Gastrocnemius medialis (tissue), 4 donors: ENCODE measurements around the gene ATP10A.

Experiments
- CTCF ChIP-seq, 5 experiments: fragments of 450-650 bp in 3 of 5; fragments of 200-600 bp in 2 of 5; sonication (generic) in 2 of 5; IDR thresholded peaks in 4 of 5; conservative IDR thresholded peaks in 1 of 5; 1 replicate in 4 of 5; 2 replicates in 1 of 5; pipeline ENCODE4 v1.5.1; 2016 to 2019; ENCODE audit warnings: antibody characterized with exemption in 5 of 5, mild to moderate bottlenecking in 3 of 5, moderate library complexity in 3 of 5
- POLR2A ChIP-seq, 2 donors: fragments of 450-650 bp; IDR thresholded peaks; one replicate each; pipeline ENCODE4 v1.6.1; 2017; ENCODE audit warnings: antibody characterized with exemption in 2 of 2, mild to moderate bottlenecking in 2 of 2, moderate library complexity in 2 of 2

- TF ChIP-seq POLR2A (IDR thresholded peaks at IDR 0.05) (no peak), CTCF (IDR thresholded peaks at IDR 0.05 in 4 of 5, conservative IDR thresholded peaks at IDR 0.05 in 1 of 5) (no peak)
These were observed 135.1 kb downstream of the ATP10A start for GRCh38 chr15:25727867-25728600.
